Measurements from ENCODE around the gene DZANK1.
"Not testable (repeated sequence)": the region's sequence is repeated elsewhere in the genome, so short reads cannot be mapped to it uniquely, and the experiment has no call there.

The DZANK1 gene

DNA sequence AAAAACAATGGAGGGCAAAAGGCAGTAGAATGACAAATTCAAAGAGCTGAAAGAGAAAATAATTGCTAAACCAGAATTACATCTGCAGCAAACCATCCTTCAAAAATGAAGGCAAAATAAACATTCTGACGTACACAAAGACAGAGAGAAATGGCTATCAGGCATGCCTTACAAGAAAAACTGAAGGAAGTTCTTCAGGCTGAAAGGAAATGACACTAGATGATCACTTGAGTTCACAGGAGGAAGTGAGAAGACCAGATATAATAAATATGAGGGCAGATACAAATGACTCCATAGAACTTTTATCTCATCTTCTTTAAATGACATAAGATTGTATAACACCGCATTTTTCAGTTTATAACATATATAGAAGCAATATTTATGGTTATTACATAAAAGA is 30.0 kb downstream of the DZANK1 start:
- no peak for DNase-seq

DNA sequence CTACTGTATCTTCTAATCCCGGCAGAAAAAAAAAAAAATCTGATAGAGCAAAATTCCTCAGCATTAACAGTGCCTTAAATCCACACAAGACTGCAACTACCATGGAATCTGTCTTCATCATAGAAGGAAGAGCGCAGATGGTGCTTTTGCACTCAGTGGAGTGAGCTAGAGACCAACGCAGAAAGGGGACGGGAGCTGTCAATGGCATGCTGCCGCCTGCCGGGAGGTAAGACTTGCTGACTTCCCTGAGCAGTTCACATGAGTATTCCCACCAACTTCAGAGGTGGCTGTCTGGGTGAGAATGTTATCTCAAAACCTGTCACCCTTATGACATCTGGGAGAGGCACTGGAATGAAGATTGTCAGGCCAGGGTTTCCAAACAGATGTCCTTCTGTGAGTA is 35.6 kb downstream of the DZANK1 start:
- no peak for DNase-seq

DNA sequence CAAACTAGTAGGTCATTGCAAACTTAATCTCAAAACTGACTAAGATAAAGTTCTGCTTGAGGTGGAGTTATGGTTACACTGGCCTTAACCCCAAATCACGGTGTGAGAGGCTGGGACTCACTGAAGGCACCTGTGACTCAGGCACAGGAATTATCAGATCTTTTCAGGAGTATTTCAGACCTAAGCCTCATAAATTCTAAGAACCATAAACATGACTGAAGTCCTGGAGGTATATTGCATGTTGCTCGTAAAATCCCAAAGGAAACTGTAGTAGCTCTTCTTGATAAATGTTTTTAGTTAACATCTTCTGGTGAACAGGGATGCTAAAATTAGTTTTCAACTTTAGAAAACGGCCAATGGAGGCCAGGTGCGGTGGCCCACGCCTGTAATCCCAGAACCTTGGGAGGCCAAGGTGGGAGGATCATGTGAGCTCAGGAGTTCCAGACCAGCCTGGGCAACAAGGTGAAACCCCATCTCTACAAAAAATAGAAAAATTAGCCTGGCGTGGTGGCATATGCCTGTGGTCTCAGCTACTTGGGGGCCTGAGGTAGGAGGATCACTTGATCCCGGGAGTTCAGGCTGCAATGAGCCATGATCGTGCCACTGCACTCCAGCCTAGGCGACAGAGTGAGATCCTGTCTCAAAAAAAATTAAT is 36.5 kb downstream of the DZANK1 start:
- DNase-seq = no peak

DNA sequence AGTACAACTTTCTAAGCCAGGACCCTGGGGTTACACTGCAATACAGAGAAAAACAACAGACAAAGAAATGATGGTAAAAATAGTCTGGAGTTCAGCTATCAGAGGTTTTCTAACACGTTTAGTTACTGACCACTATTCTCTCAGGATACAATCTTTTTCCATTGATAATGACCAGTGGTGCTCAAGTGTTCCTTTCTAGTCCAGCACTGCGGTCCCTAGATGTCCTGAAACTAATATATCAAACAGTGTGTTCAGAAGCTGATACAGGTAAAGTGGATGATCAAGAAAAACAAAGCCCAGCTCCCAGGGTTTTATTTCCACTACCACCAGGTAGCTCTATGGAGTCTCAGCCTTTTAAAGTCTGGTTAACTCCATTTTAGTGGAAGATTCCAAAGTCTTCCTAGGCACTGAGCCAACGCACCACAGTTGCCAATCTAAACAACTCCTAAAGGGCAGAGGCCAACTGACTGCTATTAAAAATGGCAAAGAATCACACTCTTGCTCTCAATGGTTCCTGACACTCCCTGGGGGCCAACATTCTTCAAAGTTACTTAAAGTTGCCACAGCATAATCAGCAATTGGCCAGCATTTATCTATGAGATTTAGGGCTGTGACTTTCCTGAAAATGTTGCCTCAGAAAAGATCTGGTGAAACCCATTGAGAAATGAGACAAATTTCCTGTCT is 38.2 kb downstream of the DZANK1 start:
- no peak for DNase-seq

DNA sequence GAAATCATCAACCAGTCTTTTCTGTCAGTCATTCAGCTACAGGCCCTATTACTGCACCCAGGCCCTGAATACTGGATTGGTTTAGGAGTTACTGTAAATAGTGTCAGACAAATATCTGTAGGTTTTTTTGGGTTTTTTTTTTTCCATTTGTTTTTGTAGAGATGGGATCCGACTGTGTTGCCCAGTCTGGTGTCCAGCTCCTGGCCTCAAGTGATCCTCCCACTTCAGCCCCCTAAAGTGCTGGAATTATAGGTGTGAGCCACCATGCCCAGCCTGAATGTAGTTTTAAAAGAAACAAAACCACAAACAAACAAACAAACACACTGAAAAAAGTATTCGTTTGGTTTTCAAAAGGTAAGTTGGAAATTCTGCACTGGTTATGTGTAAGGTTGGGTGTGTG is 39.6 kb downstream of the DZANK1 start:
- DNase-seq = no peak

DNA sequence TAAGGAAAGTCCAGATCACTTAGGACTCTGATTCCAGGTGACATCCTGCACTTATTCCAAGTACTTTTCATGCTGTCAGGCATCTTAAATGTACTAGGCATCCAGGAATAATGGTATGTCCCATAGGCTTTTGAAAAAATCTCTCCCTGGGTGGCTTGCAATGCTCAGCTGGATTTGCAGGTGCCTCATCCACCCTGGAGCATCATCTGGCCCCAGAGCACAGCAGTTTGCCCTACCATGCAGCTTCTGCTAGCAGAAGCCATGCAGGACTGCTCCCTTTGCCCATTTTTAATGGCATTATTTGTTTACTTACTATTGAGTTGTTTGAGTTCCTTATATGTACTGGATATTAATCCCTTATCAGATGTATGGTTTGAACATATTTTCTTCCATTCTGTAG is 45.2 kb downstream of the DZANK1 start:
- DNase-seq = no peak

DNA sequence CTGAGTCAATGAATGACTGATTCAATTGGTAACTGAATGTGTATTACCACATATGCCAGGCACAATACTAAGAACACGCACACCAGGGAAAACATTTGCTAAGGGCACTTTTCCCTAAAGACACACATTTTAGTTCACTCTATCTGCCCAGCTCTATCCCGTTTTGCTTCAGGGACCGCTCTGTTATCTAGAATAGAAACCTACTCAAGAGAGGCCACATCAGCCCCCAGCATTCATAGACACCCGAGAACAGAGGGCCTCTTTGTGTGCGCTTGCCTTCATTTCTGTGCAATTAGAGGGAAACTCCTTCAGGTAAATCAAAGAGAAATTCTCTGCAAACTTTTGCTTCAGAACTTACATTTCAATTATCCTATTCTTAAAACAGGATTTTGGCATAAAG is 50.3 kb downstream of the DZANK1 start:
- DNase-seq = no peak

DNA sequence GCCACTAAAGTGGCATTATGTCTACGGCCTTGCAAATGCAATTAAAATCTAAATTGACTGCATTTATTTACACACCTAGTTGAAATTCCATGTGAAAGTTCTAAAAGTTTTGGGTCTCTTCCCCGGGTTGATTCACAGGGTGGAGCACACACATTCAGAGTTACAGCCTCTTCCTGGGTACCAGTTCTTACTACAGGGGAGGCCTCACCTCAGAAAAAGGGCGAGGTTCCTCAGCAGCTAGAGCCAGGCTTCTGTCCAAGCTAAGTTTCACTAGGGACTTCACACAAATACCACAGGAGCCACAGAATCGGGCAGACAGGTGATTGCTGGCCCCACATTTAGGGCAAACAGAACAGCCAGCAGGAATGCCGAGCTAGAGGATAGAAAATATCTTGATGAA is 52.7 kb downstream of the DZANK1 start:
- DNase-seq = no peak

DNA sequence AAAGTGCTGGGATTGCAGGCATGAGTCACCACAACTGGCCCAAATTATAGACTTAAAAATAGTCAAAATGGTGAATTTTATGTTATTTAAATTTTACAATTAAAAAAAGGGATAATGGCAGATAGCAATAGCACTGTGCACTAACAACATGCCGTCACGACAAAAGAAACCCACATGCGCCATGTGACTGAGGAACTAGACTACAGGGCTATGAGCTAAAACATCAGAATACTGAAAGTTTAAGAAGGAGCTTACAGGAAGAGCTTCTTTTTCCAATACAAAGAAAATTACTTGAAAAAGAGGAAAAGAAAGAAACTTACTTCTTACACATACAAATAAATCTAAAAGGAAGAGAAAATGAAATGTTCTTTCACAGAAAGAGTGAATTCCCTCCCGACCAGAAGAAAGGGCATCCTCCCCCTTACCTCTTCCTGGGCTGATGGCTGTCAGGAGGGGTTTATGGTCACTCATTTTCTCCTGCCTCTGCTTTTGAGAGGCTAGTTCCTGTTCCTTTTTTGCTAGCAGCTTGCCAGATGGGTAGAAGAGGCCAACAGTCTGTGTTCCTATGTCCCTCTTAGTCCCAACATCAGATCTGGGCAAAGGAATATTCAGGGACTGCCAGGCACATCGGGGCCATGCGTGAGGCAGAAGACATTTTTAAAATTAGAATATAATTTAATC is 54.5 kb downstream of the DZANK1 start:
- no peak for DNase-seq

DNA sequence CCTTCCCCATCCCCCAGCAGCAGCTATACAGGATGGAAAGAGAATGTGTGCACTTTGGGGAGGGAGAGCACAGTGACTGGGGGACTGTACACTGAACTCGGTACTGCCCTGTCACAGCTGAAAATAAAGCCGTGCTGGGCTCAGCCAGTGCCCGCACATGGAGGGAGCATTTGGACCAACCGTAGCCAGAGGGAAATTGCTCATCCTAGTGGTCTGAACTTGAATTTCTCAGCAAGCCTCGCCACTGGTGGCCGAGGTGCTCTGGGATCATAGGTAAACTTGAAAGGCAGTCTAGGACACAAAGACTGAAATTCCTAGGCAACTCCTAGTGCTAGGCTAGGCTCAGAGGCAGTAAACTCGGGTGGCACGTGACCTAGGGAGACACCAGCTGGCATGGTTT is 61.0 kb downstream of the DZANK1 start:
- no peak for DNase-seq

DNA sequence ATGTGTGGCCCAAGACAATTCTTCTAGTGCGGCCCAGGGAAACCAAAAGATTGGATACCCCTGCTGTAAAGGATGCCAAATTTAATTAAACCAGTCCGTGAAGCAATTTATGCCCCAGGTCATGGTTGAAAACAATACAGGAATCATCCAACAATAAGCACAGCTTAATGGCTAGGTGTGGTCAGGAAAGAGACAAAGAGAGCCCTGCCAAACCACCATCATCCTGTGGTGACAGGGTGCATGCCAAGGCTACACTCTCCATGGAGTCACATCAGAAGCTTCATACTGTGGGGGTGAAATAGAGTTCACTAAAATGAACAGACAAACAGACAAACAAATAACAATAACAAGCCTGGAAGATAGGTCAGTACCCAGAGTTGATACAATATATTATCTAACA is 62.7 kb downstream of the DZANK1 start:
- no peak for DNase-seq

DNA sequence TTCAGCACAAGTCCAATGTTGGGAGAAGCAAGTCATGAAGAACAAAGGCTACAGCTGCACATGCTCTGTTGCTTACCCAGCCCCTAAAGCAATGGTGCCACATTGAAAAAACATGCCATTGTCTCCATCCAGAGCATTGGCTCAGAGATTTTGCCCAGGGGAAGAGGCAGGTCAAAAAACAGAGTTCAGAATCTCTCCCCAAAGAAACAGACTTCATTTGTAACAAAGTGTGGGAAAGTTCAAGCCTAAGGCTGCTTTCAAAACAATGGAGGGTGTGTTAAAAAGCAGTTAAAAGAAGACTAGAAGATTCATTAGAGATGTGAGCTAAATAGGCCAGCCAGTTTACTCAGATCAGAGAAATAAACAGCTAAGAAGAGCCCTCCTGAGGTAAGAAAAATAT is 63.6 kb downstream of the DZANK1 start:
- DNase-seq = no peak

DNA sequence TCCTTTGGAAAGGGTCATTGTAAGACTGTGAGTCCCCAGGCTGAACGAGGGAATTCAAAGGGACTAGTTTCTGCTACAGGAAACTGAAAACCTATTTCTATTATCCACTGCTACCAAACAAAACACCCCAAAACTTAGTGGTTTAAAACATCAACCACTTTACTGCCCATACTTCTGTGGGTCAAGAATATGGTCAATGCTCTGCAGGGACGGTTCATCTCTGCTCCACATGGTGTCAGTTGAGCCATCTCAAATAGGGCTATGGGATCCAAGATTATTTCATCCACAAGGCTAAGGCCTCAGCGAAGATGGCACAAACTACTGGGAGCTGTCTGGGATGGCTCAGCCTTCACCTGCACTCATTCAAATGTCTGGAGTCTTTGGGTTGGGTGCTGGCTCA is 65.5 kb downstream of the DZANK1 start:
- DNase-seq = no peak

DNA sequence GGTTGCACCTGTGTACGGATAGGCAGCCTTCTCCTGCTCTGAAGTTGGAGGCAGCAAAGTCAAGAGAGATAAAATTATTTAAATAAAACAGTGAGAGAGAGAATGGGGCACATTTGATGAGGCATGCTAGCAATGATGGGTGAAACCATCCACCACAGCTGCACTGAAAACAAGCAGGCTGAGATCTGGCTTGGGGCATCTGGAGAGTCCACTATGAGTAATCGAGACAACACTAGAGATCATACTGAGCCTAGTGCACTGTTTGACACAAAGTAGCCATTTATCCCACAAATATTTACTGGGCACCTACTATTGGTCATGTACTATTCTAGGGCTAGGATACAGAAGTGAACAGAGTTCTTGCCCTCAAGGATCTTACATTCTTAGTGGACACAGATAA is 66.4 kb downstream of the DZANK1 start:
- DNase-seq = no peak

DNA sequence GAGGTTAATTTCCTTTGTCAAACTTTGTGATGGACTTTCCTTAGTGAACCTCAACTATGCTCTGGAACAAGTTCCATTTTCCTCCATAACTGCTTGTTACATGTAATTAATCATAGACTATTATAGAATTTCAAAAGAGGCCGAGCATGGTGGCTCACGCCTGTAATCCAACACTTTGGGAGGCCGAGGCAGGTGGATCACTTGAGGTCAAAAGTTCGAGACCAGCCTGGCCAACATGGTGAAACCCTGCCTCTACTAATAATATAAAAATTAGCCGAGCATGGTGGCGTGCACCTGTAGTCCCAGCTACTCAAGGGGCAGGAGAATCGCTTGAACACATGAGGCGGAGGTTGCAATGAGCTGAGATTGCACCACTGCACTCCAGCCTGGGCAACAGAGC is 68.1 kb downstream of the DZANK1 start:
- DNase-seq = not testable (repeated sequence)

DNA sequence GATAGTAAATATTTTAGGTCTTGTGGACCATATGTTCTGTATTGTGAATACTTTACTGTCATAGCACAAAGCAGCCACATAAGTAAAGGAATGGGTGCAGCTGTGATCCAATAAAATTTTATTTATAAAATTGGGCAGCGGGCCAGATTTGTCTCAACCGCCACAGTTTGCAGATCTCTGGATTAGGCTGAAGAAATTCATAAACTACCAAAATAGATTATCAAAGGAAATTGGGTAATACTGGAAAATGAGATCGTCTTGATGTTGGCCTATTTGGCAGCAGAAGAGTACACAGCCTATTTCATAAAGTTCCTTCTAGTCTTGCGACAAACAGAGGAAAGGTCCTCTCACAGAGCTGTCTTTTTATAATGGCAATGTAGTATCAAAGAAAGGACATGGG is 69.8 kb downstream of the DZANK1 start:
- DNase-seq = no peak

DNA sequence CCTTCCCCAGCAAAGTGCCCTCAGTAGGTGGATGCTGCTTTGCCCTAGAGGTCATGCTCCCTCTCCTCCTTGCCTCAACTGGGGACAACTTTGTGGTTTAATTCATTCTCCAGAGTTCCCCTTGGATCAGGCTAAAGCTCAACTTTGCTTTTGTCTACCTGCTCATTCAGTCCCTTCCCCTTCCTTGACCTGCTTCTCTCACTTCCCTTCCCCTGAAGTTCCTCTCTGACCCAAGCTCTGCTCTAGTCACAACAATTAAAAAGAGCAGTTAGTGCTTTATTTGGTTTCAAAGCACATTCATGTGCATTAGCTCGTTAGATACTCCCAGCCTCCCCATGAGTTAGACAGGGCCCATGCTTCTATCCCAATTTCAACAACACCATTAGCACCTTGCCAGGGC is 71.3 kb downstream of the DZANK1 start:
- DNase-seq = no peak

DNA sequence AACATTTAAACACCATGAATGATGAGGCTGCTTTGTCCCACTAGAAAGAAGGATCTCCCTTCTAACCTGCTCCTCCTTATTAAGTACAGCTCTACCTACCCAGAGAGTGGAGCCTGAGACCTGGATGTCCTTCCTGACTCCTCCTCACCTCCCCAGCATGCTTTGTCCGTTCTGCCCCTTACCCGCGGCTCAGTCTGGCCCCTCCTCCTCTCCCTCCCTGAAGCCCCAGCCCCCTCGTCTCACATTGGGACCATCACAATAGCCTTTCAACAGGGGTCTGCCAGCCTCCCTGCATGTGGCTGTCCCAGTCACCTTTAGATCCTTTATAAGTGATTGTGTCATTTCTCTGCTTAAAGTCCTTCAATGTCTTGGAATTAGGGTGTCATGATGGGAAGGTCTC is 72.5 kb downstream of the DZANK1 start:
- DNase-seq = no peak

DNA sequence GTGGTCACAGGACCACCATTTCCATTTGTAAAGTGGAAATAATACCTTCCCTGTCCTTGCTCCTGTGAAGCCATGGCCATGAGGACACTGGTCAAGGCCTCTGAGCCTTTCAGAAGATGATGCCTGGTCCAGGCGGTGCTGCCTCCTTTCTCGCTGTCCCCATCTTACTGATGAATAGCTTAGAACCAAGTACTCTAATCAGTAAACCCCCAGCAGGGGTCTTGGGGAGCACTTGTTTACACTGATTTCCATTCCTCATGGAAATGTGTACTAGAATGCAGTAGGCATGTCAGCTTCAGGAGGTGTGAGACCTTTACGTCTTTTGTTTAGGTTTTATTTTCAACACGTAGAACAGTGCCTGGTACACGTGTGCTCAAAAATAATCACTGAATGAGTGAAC is 75.1 kb downstream of the DZANK1 start:
- no peak for DNase-seq

DNA sequence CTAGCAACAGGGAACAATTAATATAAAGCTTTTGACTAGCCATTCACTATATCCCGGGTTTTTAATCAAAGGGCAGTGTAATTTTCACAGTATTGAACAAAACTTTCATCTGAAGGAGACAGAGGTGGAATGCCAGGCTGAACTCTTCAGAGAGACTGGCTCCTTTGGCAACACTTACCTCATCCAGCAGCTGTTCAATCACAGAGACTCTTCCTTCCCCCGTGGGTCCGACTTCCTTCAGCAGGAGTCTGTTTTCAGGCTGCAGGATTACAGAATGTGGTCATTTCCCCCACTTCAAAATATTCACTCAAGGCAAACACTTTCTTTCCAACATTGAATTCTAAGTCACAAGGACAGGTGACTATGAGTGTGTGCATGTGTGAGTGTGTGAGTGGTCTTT is 76.6 kb downstream of the DZANK1 start:
- DNase-seq = no peak

DNA sequence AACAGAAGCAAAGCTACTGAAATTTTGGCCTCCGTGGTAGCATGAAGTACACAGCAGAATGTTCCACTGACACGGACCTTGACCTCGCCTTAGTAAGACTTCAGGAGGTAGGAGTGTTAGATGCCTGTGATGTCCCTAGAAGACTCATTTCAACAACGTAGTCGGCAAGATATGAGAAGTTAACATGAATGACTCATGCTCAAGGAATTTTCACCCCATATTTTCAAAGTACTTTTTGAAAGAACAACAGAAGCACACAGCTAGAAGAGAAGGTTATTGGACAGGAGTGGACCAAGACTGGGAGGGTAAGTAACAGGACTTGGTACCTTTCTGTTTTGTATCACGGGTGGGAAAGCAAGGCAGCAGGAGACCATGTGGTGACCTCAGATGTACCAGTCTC is 78.0 kb downstream of the DZANK1 start:
- DNase-seq = no peak

DNA sequence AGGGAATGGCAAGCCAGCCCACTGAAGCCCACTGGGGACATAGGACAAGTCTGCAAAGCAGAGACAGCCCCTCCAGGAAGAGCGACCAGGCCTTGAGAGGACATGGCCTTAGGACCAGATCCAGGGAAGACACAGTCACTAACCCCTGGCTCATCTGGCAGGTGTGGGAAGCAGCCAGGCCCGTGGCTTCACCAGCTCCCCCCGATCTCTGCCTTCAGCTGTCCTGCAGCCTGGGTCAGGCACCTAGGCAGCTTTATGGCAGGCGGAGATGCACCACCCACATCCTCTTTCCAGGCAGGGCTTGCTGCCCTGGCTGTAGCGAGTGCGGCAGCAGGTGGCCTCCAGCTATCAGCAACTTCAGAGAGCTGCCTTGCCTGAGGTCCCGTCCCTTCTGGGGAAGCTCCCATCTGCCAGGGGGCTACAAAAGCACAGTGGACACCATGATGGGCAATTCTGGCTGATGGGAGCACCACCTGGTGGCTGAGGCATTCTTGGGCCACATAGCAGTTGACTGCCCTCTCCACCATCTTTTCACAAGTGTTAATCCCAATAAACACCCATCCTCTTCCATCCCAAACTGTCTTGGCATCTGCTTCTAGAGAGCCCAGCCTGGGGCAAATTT is 85.8 kb downstream of the DZANK1 start:
- no peak for DNase-seq

DNA sequence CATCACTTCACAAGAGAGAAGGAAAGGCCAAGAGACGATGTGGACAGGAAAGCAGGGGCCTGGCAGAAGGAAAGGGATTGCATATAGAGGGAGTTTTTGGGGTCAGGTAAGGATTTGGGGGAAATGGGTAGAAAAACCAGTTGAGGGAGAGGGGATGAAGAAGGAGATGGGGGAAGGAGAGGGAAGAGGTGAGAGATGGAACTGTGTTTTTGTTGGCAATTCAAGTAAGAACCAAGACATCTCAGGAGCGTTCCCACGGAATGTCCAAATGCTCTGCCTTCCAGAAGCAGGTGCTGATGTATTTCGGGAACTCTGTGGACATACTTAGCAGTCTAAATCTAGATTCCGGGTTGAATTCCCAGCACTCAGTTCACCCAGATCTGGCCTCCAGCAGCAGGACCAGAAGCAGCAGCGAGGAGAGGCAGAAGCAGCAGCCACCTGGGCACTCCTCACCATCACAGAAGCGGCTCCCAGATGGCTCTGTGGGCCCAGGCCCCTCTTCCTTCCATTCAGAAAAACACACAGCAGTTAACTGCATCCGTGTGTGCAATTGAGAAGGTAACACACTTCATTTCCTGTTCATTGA is 88.8 kb downstream of the DZANK1 start:
- DNase-seq = no peak

DNA sequence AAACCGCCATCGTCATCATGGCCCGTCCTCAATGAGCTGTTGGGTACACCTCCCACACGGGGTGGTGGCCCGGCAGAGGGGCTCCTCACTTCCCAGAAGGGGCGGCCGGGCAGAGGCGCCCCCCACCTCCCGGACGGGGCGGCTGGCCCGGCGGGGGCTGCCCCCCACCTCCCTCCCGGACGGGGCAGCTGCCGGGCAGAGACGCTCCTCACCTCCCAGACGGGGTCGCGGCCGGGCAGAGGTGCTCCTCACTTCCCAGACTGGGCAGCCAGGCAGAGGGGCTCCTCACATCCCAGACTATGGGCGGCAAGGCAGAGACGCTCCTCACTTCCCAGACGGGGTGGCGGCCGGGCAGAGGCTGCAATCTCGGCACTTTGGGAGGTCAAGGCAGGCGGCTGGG is 91.3 kb downstream of the DZANK1 start:
- DNase-seq = not testable (repeated sequence)
